HepG2 (cell line): ENCODE measurements around the gene XXYLT1. TPM values are rescaled to one million over a fixed set of nuclear protein-coding genes. Genes with fewer than 3 reads are reported as not detected.

Experiments
- ATF1 ChIP-seq: IDR thresholded peaks from 2 replicates; pipeline ENCODE4 v1.6.1; 2016; ENCODE audit warnings: mild to moderate bottlenecking, control low read depth
- FOXC1 ChIP-seq: sonication (generic); formaldehyde crosslinking; IDR thresholded peaks from 2 replicates; pipeline ENCODE4 v1.8.0; 2022; ENCODE audit warnings: mild to moderate bottlenecking, missing genetic modification reagents, borderline replicate concordance
- JUND ChIP-seq: sonication (generic); formaldehyde crosslinking; IDR thresholded peaks from 2 replicates; pipeline ENCODE4 v1.8.0; 2022; ENCODE audit warnings: mild to moderate bottlenecking, missing genetic modification reagents
- KDM1A ChIP-seq: IDR thresholded peaks from 2 replicates; pipeline ENCODE4 v1.6.1; 2016; ENCODE audit warnings: missing compliant biosample characterization
- MAFG ChIP-seq: sonication (generic); formaldehyde crosslinking; IDR thresholded peaks from 2 replicates; pipeline ENCODE4 v1.5.1; 2020; ENCODE audit warnings: mild to moderate bottlenecking, missing genetic modification reagents
- MEIS2 ChIP-seq: sonication (generic); formaldehyde crosslinking; IDR thresholded peaks from 2 replicates; pipeline ENCODE4 v1.9.0; 2021; ENCODE audit warnings: mild to moderate bottlenecking, missing genetic modification reagents
- PHB2 ChIP-seq: fragments of 450-650 bp; IDR thresholded peaks from 2 replicates; pipeline ENCODE4 v1.6.1; 2018; ENCODE audit not compliant: partially characterized antibody
- POLR2AphosphoS5 ChIP-seq: IDR thresholded peaks from 2 replicates; pipeline ENCODE4 v1.6.1; 2012; ENCODE audit warnings: low read depth, low read length
- POLR2G ChIP-seq: fragments of 200-400 bp; formaldehyde crosslinking; IDR thresholded peaks from 2 replicates; pipeline ENCODE4 v1.6.1; 2018; ENCODE audit warnings: mild to moderate bottlenecking, low read depth, low read length, moderate library complexity
- RFXANK ChIP-seq: IDR thresholded peaks from 2 replicates; pipeline ENCODE4 v1.6.1; 2016
- TAF1 ChIP-seq: sonication (generic); formaldehyde crosslinking; IDR thresholded peaks from 2 replicates; pipeline ENCODE4 v1.4.0; 2020; ENCODE audit warnings: missing genetic modification reagents
- ZFP1 ChIP-seq: IDR thresholded peaks from 2 replicates; pipeline ENCODE4 v1.6.1; 2016
- ZMYM2 ChIP-seq: sonication (generic); formaldehyde crosslinking; IDR thresholded peaks from 2 replicates; pipeline ENCODE4 v1.8.0; 2022; ENCODE audit warnings: mild to moderate bottlenecking, missing genetic modification reagents
- ZNF121 ChIP-seq: sonication (generic); formaldehyde crosslinking; IDR thresholded peaks from 2 replicates; pipeline ENCODE4 v1.5.0; 2020; ENCODE audit warnings: mild to moderate bottlenecking, missing genetic modification reagents
- ZNF558 ChIP-seq: sonication (generic); formaldehyde crosslinking; IDR thresholded peaks from 2 replicates; pipeline ENCODE4 v1.9.0; 2022; ENCODE audit warnings: mild to moderate bottlenecking, missing genetic modification reagents, borderline replicate concordance
- polyA plus RNA-seq, 8 experiments: library from polyadenylated mRNA; depleted of rRNA in 3 of 8; stranded (reverse) in 7 of 8; unstranded in 1 of 8; fragments of >200 nt; fragmentation: Illumina TruSeq in 4 of 8; extraction: Trizol in 4 of 8; gene quantifications; 2 replicates each; pipeline versions ENCODE4 v1.2.1 to v1.2.3, GENCODE V29; 2011 to 2016; ENCODE audit warnings: low read depth in 4 of 8, missing spikeins in 1 of 8, mixed read lengths in 1 of 8; ENCODE audit not compliant: insufficient read depth in 1 of 8
- total RNA-seq, 5 experiments: library from RNA; depleted of rRNA; stranded (reverse); fragments of >200 nt; fragmentation: Illumina TruSeq; extraction: Trizol; gene quantifications; 2 replicates each; pipeline ENCODE4 v1.2.3, GENCODE V29; 2016; ENCODE audit warnings: low read depth in 1 of 5
- TF ChIP-seq, protein P1 (sequence below): sonication (generic); IDR thresholded peaks from 2 replicates; pipeline ENCODE4 v1.6.1; 2016; ENCODE audit warnings: low read depth, borderline replicate concordance
- TF ChIP-seq, protein P2 (sequence below): conservative IDR thresholded peaks from 2 replicates; pipeline ENCODE4 v1.6.1; 2018; ENCODE audit warnings: missing genetic modification reagents
- TF ChIP-seq, protein P3 (sequence below): sonication (generic); formaldehyde crosslinking; IDR thresholded peaks from 2 replicates; pipeline ENCODE4 v1.5.1; 2020; ENCODE audit warnings: mild to moderate bottlenecking, missing genetic modification reagents, borderline replicate concordance
- TF ChIP-seq, protein P4 (sequence below): sonication (generic); formaldehyde crosslinking; IDR thresholded peaks from 2 replicates; pipeline ENCODE4 v1.5.1; 2020; ENCODE audit warnings: missing genetic modification reagents, mild to moderate bottlenecking, borderline replicate concordance

XXYLT1 gene
- total and polyA plus RNA-seq, 2 of the 13 experiments (the other 11 are each of a cell fraction or from before 2014, with no cell fraction given): 17.7 to 19.0 TPM

DNA sequence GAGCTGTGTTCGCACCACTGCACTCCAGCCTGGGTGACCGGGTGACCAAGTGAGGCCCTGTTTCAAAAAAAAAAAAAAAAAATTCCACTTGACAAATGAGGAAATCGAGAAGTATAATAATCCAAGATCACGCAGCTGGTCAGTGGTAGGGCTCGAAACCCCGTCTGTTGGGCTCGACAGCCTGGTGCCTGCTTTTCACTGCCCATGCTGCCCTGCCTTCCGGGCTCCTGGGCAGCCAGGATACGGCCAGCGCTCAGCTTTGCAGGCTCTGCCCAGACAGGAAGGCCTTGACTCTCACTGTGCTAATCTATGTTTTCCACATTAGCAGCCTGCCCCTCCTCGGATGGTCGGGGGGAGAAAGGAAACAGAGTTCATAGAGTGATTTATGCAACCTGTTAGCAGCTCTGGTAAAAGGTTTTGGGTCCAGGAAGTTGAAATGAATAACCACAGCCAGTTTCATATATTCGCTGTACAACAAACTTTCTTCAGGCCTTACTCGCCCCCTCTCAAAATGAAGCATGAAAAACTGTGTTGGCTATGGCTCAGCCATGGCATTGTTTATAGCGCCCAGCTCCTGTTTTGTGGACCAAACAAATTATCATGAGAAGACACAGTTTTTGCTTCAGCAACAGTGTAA is 108.8 kb downstream of the XXYLT1 start (continued):
- TF ChIP-seq POLR2G: peak; percentile 73
- peak; percentile 80; the same call in 1 of the 2 replicates for TF ChIP-seq ZFP1 (CRISPR knock-in tag)
- TF ChIP-seq, protein P1, sequence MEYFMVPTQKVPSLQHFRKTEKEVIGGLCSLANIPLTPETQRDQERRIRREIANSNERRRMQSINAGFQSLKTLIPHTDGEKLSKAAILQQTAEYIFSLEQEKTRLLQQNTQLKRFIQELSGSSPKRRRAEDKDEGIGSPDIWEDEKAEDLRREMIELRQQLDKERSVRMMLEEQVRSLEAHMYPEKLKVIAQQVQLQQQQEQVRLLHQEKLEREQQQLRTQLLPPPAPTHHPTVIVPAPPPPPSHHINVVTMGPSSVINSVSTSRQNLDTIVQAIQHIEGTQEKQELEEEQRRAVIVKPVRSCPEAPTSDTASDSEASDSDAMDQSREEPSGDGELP: no peak; the same call in 1 of the 2 replicates
- peak; percentile 94 for TF ChIP-seq MEIS2 (CRISPR knock-in tag)
- TF ChIP-seq, protein P2, sequence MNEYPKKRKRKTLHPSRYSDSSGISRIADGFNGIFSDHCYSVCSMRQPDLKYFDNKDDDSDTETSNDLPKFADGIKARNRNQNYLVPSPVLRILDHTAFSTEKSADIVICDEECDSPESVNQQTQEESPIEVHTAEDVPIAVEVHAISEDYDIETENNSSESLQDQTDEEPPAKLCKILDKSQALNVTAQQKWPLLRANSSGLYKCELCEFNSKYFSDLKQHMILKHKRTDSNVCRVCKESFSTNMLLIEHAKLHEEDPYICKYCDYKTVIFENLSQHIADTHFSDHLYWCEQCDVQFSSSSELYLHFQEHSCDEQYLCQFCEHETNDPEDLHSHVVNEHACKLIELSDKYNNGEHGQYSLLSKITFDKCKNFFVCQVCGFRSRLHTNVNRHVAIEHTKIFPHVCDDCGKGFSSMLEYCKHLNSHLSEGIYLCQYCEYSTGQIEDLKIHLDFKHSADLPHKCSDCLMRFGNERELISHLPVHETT (CRISPR knock-in tag): peak; percentile 66
- peak; percentile 30; the same call in 1 of the 2 replicates for TF ChIP-seq JUND (CRISPR knock-in tag)
- peak; percentile 46; the same call in 1 of the 2 replicates for TF ChIP-seq POLR2AphosphoS5
- TF ChIP-seq RFXANK (CRISPR knock-in tag): peak; percentile 50; the same call in 1 of the 2 replicates
- TF ChIP-seq PHB2: no peak
- TF ChIP-seq KDM1A (CRISPR knock-in tag): no peak
- TF ChIP-seq, protein P3, sequence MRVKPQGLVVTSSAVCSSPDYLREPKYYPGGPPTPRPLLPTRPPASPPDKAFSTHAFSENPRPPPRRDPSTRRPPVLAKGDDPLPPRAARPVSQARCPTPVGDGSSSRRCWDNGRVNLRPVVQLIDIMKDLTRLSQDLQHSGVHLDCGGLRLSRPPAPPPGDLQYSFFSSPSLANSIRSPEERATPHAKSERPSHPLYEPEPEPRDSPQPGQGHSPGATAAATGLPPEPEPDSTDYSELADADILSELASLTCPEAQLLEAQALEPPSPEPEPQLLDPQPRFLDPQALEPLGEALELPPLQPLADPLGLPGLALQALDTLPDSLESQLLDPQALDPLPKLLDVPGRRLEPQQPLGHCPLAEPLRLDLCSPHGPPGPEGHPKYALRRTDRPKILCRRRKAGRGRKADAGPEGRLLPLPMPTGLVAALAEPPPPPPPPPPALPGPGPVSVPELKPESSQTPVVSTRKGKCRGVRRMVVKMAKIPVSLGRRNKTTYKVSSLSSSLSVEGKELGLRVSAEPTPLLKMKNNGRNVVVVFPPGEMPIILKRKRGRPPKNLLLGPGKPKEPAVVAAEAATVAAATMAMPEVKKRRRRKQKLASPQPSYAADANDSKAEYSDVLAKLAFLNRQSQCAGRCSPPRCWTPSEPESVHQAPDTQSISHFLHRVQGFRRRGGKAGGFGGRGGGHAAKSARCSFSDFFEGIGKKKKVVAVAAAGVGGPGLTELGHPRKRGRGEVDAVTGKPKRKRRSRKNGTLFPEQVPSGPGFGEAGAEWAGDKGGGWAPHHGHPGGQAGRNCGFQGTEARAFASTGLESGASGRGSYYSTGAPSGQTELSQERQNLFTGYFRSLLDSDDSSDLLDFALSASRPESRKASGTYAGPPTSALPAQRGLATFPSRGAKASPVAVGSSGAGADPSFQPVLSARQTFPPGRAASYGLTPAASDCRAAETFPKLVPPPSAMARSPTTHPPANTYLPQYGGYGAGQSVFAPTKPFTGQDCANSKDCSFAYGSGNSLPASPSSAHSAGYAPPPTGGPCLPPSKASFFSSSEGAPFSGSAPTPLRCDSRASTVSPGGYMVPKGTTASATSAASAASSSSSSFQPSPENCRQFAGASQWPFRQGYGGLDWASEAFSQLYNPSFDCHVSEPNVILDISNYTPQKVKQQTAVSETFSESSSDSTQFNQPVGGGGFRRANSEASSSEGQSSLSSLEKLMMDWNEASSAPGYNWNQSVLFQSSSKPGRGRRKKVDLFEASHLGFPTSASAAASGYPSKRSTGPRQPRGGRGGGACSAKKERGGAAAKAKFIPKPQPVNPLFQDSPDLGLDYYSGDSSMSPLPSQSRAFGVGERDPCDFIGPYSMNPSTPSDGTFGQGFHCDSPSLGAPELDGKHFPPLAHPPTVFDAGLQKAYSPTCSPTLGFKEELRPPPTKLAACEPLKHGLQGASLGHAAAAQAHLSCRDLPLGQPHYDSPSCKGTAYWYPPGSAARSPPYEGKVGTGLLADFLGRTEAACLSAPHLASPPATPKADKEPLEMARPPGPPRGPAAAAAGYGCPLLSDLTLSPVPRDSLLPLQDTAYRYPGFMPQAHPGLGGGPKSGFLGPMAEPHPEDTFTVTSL (CRISPR knock-in tag): peak; percentile 84
- no peak for TF ChIP-seq ZNF121
- TF ChIP-seq ZMYM2 (CRISPR knock-in tag): peak; percentile 57; the same call in 1 of the 2 replicates
- no peak for TF ChIP-seq MAFG (CRISPR knock-in tag)
- TF ChIP-seq FOXC1: peak; percentile 44; the same call in 1 of the 2 replicates
- TF ChIP-seq, protein P4, sequence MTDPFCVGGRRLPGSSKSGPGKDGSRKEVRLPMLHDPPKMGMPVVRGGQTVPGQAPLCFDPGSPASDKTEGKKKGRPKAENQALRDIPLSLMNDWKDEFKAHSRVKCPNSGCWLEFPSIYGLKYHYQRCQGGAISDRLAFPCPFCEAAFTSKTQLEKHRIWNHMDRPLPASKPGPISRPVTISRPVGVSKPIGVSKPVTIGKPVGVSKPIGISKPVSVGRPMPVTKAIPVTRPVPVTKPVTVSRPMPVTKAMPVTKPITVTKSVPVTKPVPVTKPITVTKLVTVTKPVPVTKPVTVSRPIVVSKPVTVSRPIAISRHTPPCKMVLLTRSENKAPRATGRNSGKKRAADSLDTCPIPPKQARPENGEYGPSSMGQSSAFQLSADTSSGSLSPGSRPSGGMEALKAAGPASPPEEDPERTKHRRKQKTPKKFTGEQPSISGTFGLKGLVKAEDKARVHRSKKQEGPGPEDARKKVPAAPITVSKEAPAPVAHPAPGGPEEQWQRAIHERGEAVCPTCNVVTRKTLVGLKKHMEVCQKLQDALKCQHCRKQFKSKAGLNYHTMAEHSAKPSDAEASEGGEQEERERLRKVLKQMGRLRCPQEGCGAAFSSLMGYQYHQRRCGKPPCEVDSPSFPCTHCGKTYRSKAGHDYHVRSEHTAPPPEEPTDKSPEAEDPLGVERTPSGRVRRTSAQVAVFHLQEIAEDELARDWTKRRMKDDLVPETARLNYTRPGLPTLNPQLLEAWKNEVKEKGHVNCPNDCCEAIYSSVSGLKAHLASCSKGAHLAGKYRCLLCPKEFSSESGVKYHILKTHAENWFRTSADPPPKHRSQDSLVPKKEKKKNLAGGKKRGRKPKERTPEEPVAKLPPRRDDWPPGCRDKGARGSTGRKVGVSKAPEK: 0 out of 2 replicates have a peak, but pooled peaks have one; percentile 59
- peak; percentile 56; the same call in 1 of the 2 replicates for TF ChIP-seq TAF1 (CRISPR knock-in tag)
- TF ChIP-seq ATF1 (CRISPR knock-in tag): peak; percentile 53
- TF ChIP-seq ZNF558: no peak
